B cell (primary cell): Measurements from ENCODE around the gene CTSA.

Source experiments
- EZH2 ChIP-seq: IDR thresholded peaks from 2 replicates; pipeline ENCODE4 v1.6.1; 2012; ENCODE audit warnings: borderline replicate concordance, low read depth, mild to moderate bottlenecking, moderate library complexity, low read length; ENCODE audit not compliant: insufficient read depth, poor library complexity, severe bottlenecking
- TF ChIP-seq, protein P1 (sequence below): fragments of 200-600 bp; IDR thresholded peaks from one replicate; pipeline ENCODE4 v1.8.0; 2022; ENCODE audit warnings: antibody characterized with exemption, mild to moderate bottlenecking

DNA sequence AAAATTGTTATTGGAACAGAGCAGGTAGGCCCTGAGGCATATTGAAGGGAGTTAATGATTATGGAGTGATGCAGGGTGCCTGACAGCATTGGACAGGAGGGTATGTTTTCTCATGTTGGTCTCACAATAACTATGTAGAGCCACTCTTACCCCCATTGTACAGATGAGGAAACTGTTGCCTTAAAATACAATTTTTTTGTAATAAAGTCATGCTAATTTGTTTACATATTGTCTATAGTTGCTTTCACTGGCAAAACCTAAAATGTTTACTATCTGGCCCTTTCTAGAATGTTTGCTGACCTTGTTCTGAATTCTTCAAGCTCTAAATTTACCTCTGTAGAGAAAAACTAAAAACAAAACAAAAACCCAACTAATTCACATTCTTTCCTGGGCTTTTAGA, 39.6 kb upstream of the CTSA start:
- TF ChIP-seq EZH2: no peak
- TF ChIP-seq, protein P1, sequence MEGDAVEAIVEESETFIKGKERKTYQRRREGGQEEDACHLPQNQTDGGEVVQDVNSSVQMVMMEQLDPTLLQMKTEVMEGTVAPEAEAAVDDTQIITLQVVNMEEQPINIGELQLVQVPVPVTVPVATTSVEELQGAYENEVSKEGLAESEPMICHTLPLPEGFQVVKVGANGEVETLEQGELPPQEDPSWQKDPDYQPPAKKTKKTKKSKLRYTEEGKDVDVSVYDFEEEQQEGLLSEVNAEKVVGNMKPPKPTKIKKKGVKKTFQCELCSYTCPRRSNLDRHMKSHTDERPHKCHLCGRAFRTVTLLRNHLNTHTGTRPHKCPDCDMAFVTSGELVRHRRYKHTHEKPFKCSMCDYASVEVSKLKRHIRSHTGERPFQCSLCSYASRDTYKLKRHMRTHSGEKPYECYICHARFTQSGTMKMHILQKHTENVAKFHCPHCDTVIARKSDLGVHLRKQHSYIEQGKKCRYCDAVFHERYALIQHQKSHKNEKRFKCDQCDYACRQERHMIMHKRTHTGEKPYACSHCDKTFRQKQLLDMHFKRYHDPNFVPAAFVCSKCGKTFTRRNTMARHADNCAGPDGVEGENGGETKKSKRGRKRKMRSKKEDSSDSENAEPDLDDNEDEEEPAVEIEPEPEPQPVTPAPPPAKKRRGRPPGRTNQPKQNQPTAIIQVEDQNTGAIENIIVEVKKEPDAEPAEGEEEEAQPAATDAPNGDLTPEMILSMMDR: no peak
